ENCODE measurements around the gene TRABD2A.
"Not testable (repeated sequence)": the region's sequence is repeated elsewhere in the genome, so short reads cannot be mapped to it uniquely, and the experiment has no call there.

The TRABD2A gene

GRCh38 chr2:84880395-84880644, 564 bp downstream of the TRABD2A start:
- DNase-seq (ENCODE audit: extremely low read depth in 1 of 2, low read depth in 1 of 2), result no peak

- DNase-seq (ENCODE audit: extremely low read depth in 1 of 2, low read depth in 1 of 2), result no peak
Measured at GRCh38 chr2:84879584-84880394, 1.1 kb downstream of the TRABD2A start.

GRCh38 chr2:84878896-84879583, 1.8 kb downstream of the TRABD2A start:
- DNase-seq (ENCODE audit: extremely low read depth in 1 of 2, low read depth in 1 of 2), result no peak

- DNase-seq (ENCODE audit: extremely low read depth in 1 of 2, low read depth in 1 of 2), result no peak
Measured at GRCh38 chr2:84878459-84878858, 2.4 kb downstream of the TRABD2A start.

- DNase-seq (ENCODE audit: extremely low read depth in 1 of 2, low read depth in 1 of 2), result no peak
Measured at GRCh38 chr2:84876369-84876768, 4.5 kb downstream of the TRABD2A start.

GRCh38 chr2:84875619-84876018, 5.3 kb downstream of the TRABD2A start:
- DNase-seq (ENCODE audit: extremely low read depth in 1 of 2, low read depth in 1 of 2), result not testable (repeated sequence)

GRCh38 chr2:84875213-84875560, 5.7 kb downstream of the TRABD2A start:
- DNase-seq (ENCODE audit: extremely low read depth in 1 of 2, low read depth in 1 of 2), result no peak

- no peak for DNase-seq (ENCODE audit: extremely low read depth in 1 of 2, low read depth in 1 of 2)
Measured at GRCh38 chr2:84874381-84875212, 6.3 kb downstream of the TRABD2A start.

- no peak for DNase-seq (ENCODE audit: extremely low read depth in 1 of 2, low read depth in 1 of 2)
Measured at GRCh38 chr2:84873350-84873749, 7.5 kb downstream of the TRABD2A start.

- DNase-seq (ENCODE audit: extremely low read depth in 1 of 2, low read depth in 1 of 2), result not testable (repeated sequence)
Measured at GRCh38 chr2:84872691-84873090, 8.2 kb downstream of the TRABD2A start.

GRCh38 chr2:84870306-84870705, 10.6 kb downstream of the TRABD2A start:
- DNase-seq (ENCODE audit: extremely low read depth in 1 of 2, low read depth in 1 of 2), result no peak

- DNase-seq (ENCODE audit: extremely low read depth in 1 of 2, low read depth in 1 of 2), result not testable (repeated sequence)
Measured at GRCh38 chr2:84868327-84868726, 12.6 kb downstream of the TRABD2A start.

- no peak for DNase-seq (ENCODE audit: extremely low read depth in 1 of 2, low read depth in 1 of 2)
Measured at GRCh38 chr2:84866122-84866521, 14.8 kb downstream of the TRABD2A start.

GRCh38 chr2:84865181-84865783, 15.6 kb downstream of the TRABD2A start:
- DNase-seq (ENCODE audit: extremely low read depth in 1 of 2, low read depth in 1 of 2), result no peak

GRCh38 chr2:84862006-84862405, 18.9 kb downstream of the TRABD2A start:
- DNase-seq (ENCODE audit: extremely low read depth in 1 of 2, low read depth in 1 of 2), result no peak

GRCh38 chr2:84861539-84861938, 19.3 kb downstream of the TRABD2A start:
- DNase-seq (ENCODE audit: extremely low read depth in 1 of 2, low read depth in 1 of 2), result no peak

GRCh38 chr2:84858937-84859336, 21.9 kb downstream of the TRABD2A start:
- no peak for DNase-seq (ENCODE audit: extremely low read depth in 1 of 2, low read depth in 1 of 2)

- no peak for DNase-seq (ENCODE audit: extremely low read depth in 1 of 2, low read depth in 1 of 2)
Measured at GRCh38 chr2:84858123-84858522, 22.8 kb downstream of the TRABD2A start.

GRCh38 chr2:84857566-84857965, 23.3 kb downstream of the TRABD2A start:
- no peak for DNase-seq (ENCODE audit: extremely low read depth in 1 of 2, low read depth in 1 of 2)

- DNase-seq (ENCODE audit: extremely low read depth in 1 of 2, low read depth in 1 of 2), result no peak
Measured at GRCh38 chr2:84856787-84857186, 24.1 kb downstream of the TRABD2A start.

GRCh38 chr2:84855731-84856130, 25.2 kb downstream of the TRABD2A start:
- no peak for DNase-seq (ENCODE audit: extremely low read depth in 1 of 2, low read depth in 1 of 2)
